ENCODE data around the gene TMEM147. TPM values are rescaled to one million over a fixed set of nuclear protein-coding genes. Genes with fewer than 3 reads are reported as not detected.

Gene TMEM147
- total and polyA plus RNA-seq, 2 of the 4 experiments (the other 2 are of a cell fraction) = 67.6 to 108 TPM

GRCh38 chr19:35587321-35587720 lies 41.9 kb downstream of the TMEM147 start:
- Histone ChIP-seq H2AK9ac (replicated peaks; ENCODE audit: low read depth, low read length, poor library complexity) (no peak overlapping the region), H3K27ac (ENCODE audit: insufficient read depth, low read length) (no peak overlapping the region), H2BK5ac (ENCODE audit: low read depth, low read length, poor library complexity, severe bottlenecking) (no peak overlapping the region), H3K9me1 (ENCODE audit: insufficient read depth, low read length) (no peaks in the 10 kb centered on the region), H3K36me3 (ENCODE audit: control insufficient read depth, insufficient read depth, low read length) (no peaks in the 10 kb centered on the region), H2AFZ (replicated peaks; ENCODE audit: low read length, poor library complexity) (no peak overlapping the region), H3K4ac (ENCODE audit: low read depth, low read length) (no peak overlapping the region), H3K14ac (replicated peaks; ENCODE audit: low read depth, low read length) (no peak overlapping the region), H3K23ac (ENCODE audit: low read depth, low read length) (no peak overlapping the region), H4K8ac (ENCODE audit: low read depth in 2 of 2, low read length in 2 of 2) (no peak overlapping the region), H2BK15ac (ENCODE audit: low read depth, low read length) (no peak overlapping the region), H4K20me1 (ENCODE audit: insufficient read depth, low read length) (no peaks in the 10 kb centered on the region), H3K79me1 (ENCODE audit: low read depth in 1 of 2, low read length in 2 of 2) (no peaks in the 10 kb centered on the region), H4K91ac (ENCODE audit: insufficient read depth, low read depth, low read length) (no peak overlapping the region), H2AK5ac (ENCODE audit: low read depth, low read length) (no peak overlapping the region), H3K27me3 (ENCODE audit: control insufficient read depth, insufficient read depth, low read length) (peaks cover 4% of the 10 kb centered on the region), H3K4me3 (ENCODE audit: insufficient read depth, low read depth, low read length) (no peak overlapping the region), H3K4me1 (ENCODE audit: control insufficient read depth, insufficient read depth, low read length) (no peaks in the 10 kb centered on the region), H3K18ac (ENCODE audit: low read depth, low read length) (no peak overlapping the region), H3K9me3 (ENCODE audit: control insufficient read depth, insufficient read depth, low read length) (no peaks in the 10 kb centered on the region; the same call in 1 of the 2 replicates), H3K56ac (ENCODE audit: extremely low read depth, insufficient read depth, low read length) (no peak overlapping the region), H2BK120ac (ENCODE audit: low read depth, low read length) (no peak overlapping the region), H4K5ac (ENCODE audit: low read depth, low read length) (no peak overlapping the region), H3K9ac (ENCODE audit: low read depth, low read length) (no peak overlapping the region), H2BK20ac (ENCODE audit: low read depth, low read length) (no peak overlapping the region), H3K4me2 (ENCODE audit: low read depth, low read length) (no peak overlapping the region)
- ChIA-PET POLR2A (ENCODE audit: unreplicated experiment) (no interaction called here), CTCF (no interaction called here)
- WGBS, 2 experiments (ENCODE audit: extremely low coverage in 2 of 2, insufficient read length in 1 of 2) = no CpG with 5 or more reads among the region's 1 CpG
- TF ChIP-seq SMC3 (IDR thresholded peaks at IDR 0.05; ENCODE audit: low read depth, low read length) = no peak
- no peak for TF ChIP-seq FOS (IDR thresholded peaks at IDR 0.05; ENCODE audit: low read depth, low read length)
- no peak for TF ChIP-seq RAD21 (IDR thresholded peaks at IDR 0.05; ENCODE audit: low read length)
- TF ChIP-seq, protein P1, sequence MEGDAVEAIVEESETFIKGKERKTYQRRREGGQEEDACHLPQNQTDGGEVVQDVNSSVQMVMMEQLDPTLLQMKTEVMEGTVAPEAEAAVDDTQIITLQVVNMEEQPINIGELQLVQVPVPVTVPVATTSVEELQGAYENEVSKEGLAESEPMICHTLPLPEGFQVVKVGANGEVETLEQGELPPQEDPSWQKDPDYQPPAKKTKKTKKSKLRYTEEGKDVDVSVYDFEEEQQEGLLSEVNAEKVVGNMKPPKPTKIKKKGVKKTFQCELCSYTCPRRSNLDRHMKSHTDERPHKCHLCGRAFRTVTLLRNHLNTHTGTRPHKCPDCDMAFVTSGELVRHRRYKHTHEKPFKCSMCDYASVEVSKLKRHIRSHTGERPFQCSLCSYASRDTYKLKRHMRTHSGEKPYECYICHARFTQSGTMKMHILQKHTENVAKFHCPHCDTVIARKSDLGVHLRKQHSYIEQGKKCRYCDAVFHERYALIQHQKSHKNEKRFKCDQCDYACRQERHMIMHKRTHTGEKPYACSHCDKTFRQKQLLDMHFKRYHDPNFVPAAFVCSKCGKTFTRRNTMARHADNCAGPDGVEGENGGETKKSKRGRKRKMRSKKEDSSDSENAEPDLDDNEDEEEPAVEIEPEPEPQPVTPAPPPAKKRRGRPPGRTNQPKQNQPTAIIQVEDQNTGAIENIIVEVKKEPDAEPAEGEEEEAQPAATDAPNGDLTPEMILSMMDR (conservative IDR thresholded peaks at IDR 0.05; ENCODE audit: low read depth, low read length) = no peak
- TF ChIP-seq CHD1 (IDR thresholded peaks at IDR 0.05; ENCODE audit: low read depth, low read length) = no peak
- no peak for TF ChIP-seq ELK1 (IDR thresholded peaks at IDR 0.05; ENCODE audit: borderline replicate concordance, low read depth, low read length)
- TF ChIP-seq NFE2L2 (IDR thresholded peaks at IDR 0.05; ENCODE audit: low read depth, low read length) = no peak
- TF ChIP-seq CEBPB (IDR thresholded peaks at IDR 0.05; ENCODE audit: low read depth, low read length) = no peak
- TF ChIP-seq MAFK (IDR thresholded peaks at IDR 0.05; ENCODE audit: low read depth, low read length) = no peak
- TF ChIP-seq MXI1 (IDR thresholded peaks at IDR 0.05; ENCODE audit: borderline replicate concordance, low read depth, low read length) = no peak
- no peak for TF ChIP-seq RFX5 (IDR thresholded peaks at IDR 0.05; ENCODE audit: low read depth, low read length)
- DNase-seq (no peak), ATAC-seq (ENCODE audit: low read depth) (no peak)
- no TSS peak for BruUV-seq (replicated peaks)
- in situ Hi-C loops (cut with MboI; ENCODE audit: low sequenced_read_pairs) = loop anchor here (25.0 kb wide), 1 partner anchor 250 kb away; the partner anchor contains the start of genes CD22 and FFAR1
- intact Hi-C loops (cut with micrococcal nuclease) = no loop called here
- dilution Hi-C loops (cut with HindIII; ENCODE audit: low sequenced_read_pairs, unreplicated experiment) = no loop called here
